HCT116 (cell line): ENCODE results near the gene ANKRD40CL. TPM values are rescaled to one million over a fixed set of nuclear protein-coding genes. Genes with fewer than 3 reads are reported as not detected.

ENCODE experiments used
- ATAC-seq: fragments of 200-7000 bp; cut with Tn5 transposase; 2 replicates; pipeline ENCODE4 v1.9.1; 2020; ENCODE audit warnings: mild to moderate bottlenecking, moderate library complexity
- BruUV-seq: library from RNA; stranded (reverse); fragments of 400-500 nt; replicated peaks from 2 replicates; lab custom pipeline; 2021; lab: Mats Ljungman, UMichigan
- CTCF ChIA-PET: fragments of 300-600 bp; sonication (Branson Sonifier 250); formaldehyde crosslinking; loops from one replicate; lab custom pipeline; 2021; ENCODE audit warnings: antibody characterized with exemption; lab: Charles Lee
- POLR2A ChIA-PET: fragments of 300-600, 350-600 bp; sonication (Branson Sonifier 250); formaldehyde crosslinking; loops from one replicate; lab custom pipeline; 2021; ENCODE audit warnings: antibody characterized with exemption; lab: Charles Lee
- RAD21 ChIA-PET, 2 experiments: fragments of 300-600 bp; sonication (Branson Sonifier 250); formaldehyde crosslinking; loops; one replicate each; lab custom pipeline; 2023; ENCODE audit warnings: low total read pairs in 2 of 2; ENCODE audit not compliant: uncharacterized antibody in 2 of 2, unreplicated experiment in 2 of 2, low non-redundant PET in 1 of 2; lab: Charles Lee
- DNase-seq: peaks from one replicate; pipeline ENCODE4 v3.0.0-alpha.2; 2010; ENCODE audit warnings: low read depth, low spot score
- H2AFZ ChIP-seq: fragments of 200-600 bp; shearing (Covaris generic), sonication (generic); 2 replicates; pipeline ENCODE4 v1.6.1; 2017; ENCODE audit warnings: low read depth, mixed run types, mixed read lengths, antibody characterized with exemption, low read length; ENCODE audit not compliant: poor library complexity, severe bottlenecking
- H3K27ac ChIP-seq: 2 replicates; pipeline ENCODE4 v1.5.1; 2012; ENCODE audit warnings: low read depth, low read length
- H3K27me3 ChIP-seq: fragments of 200-600 bp; sonication (generic); 2 replicates; pipeline ENCODE4 v1.6.1; 2016; ENCODE audit warnings: mixed run types, low read length, mixed read lengths; ENCODE audit not compliant: insufficient read depth
- H3K36me3 ChIP-seq, 2 experiments: fragments of 200-500 bp in 1 of 2; fragments of 200-600 bp in 1 of 2; sonication (Bioruptor generic) in 1 of 2; sonication (generic) in 1 of 2; 2 replicates each; pipeline versions ENCODE4 v1.5.1 to v1.6.1; 2014 to 2016; ENCODE audit warnings: low read length in 2 of 2, inconsistent platforms in 1 of 2, mixed read lengths in 1 of 2, mixed run types in 1 of 2; ENCODE audit not compliant: insufficient read depth in 2 of 2, control insufficient read depth in 1 of 2
- H3K4me1 ChIP-seq, 2 experiments: fragments of 200-600 bp in 1 of 2; sonication (generic) in 1 of 2; 2 replicates each; pipeline versions ENCODE4 v1.5.1 to v1.6.1; 2012 to 2017; ENCODE audit warnings: low read length in 2 of 2, inconsistent platforms in 1 of 2, mild to moderate bottlenecking in 1 of 2, mixed read lengths in 1 of 2, mixed run types in 1 of 2, moderate library complexity in 1 of 2; ENCODE audit not compliant: insufficient read depth in 2 of 2, control insufficient read depth in 1 of 2
- H3K4me2 ChIP-seq: fragments of 200-600 bp; sonication (generic); 2 replicates; pipeline ENCODE4 v1.6.1; 2017; ENCODE audit warnings: mixed run types, low read length, mixed read lengths
- H3K4me3 ChIP-seq, 2 experiments: fragments of 200-600 bp in 1 of 2; sonication (generic) in 1 of 2; replicated peaks in 1 of 2; 2 replicates each; pipeline ENCODE4 v1.5.1; 2011 to 2016; ENCODE audit warnings: low read length in 2 of 2, control low read depth in 1 of 2, low read depth in 1 of 2, mild to moderate bottlenecking in 1 of 2, mixed read lengths in 1 of 2, mixed run types in 1 of 2
- H3K79me2 ChIP-seq: fragments of 200-600 bp; sonication (generic); 2 replicates; pipeline ENCODE4 v1.6.1; 2017; ENCODE audit warnings: mild to moderate bottlenecking, mixed run types, low read length, moderate library complexity, mixed read lengths; ENCODE audit not compliant: insufficient read depth
- H3K9ac ChIP-seq: fragments of 200-600 bp; sonication (generic); 2 replicates; pipeline ENCODE4 v1.6.1; 2016; ENCODE audit warnings: low read length, mixed read lengths
- H3K9me2 ChIP-seq: fragments of 200-600 bp; sonication (generic), shearing (Covaris generic); 2 replicates; pipeline ENCODE4 v1.6.1; 2017; ENCODE audit warnings: mixed run types, mild to moderate bottlenecking, moderate library complexity; ENCODE audit not compliant: insufficient read depth
- H3K9me3 ChIP-seq, 2 experiments: fragments of 200-500 bp in 1 of 2; fragments of 200-600 bp in 1 of 2; sonication (Bioruptor generic) in 1 of 2; sonication (generic) in 1 of 2; 2 replicates each; pipeline ENCODE4 v1.6.1; 2014 to 2017; ENCODE audit warnings: low read length in 2 of 2, mixed read lengths in 2 of 2, inconsistent platforms in 1 of 2, low read depth in 1 of 2, mild to moderate bottlenecking in 1 of 2, mixed run types in 1 of 2, moderate library complexity in 1 of 2; ENCODE audit not compliant: control insufficient read depth in 1 of 2, insufficient read depth in 1 of 2
- H4K20me1 ChIP-seq: fragments of 200-600 bp; sonication (generic), shearing (Covaris generic); 2 replicates; pipeline ENCODE4 v1.6.1; 2017; ENCODE audit warnings: mixed run types, mild to moderate bottlenecking, moderate library complexity; ENCODE audit not compliant: insufficient read depth
- CTCF ChIP-seq, 3 experiments: fragments of 200-600 bp in 1 of 3; sonication (generic) in 1 of 3; IDR thresholded peaks in 2 of 3; conservative IDR thresholded peaks in 1 of 3; 2 replicates each; pipeline ENCODE4 v1.5.1; 2012 to 2017; ENCODE audit warnings: low read depth in 2 of 3, low read length in 2 of 3, antibody characterized with exemption in 1 of 3, borderline replicate concordance in 1 of 3, control low read depth in 1 of 3, mild to moderate bottlenecking in 1 of 3, mixed read lengths in 1 of 3, mixed run types in 1 of 3, moderate library complexity in 1 of 3; ENCODE audit not compliant: insufficient read depth in 1 of 3
- ELF1 ChIP-seq: IDR thresholded peaks from 2 replicates; pipeline ENCODE4 v1.6.1; 2012; ENCODE audit warnings: low read depth, borderline replicate concordance
- EZH2phosphoT487 ChIP-seq: fragments of 200-600 bp; IDR thresholded peaks from 2 replicates; pipeline ENCODE4 v1.6.1; 2018; ENCODE audit warnings: antibody characterized with exemption, borderline replicate concordance
- FOSL1 ChIP-seq: IDR thresholded peaks from 2 replicates; pipeline ENCODE4 v1.6.1; 2012; ENCODE audit warnings: low read depth
- SP1 ChIP-seq: IDR thresholded peaks from 2 replicates; pipeline ENCODE4 v1.6.1; 2012; ENCODE audit warnings: low read depth
- SRF ChIP-seq: IDR thresholded peaks from 2 replicates; pipeline ENCODE4 v1.6.1; 2012; ENCODE audit warnings: low read depth
- ZNF274 ChIP-seq: fragments of 200-500 bp; sonication (Bioruptor generic); IDR thresholded peaks from 2 replicates; pipeline ENCODE4 v1.6.1; 2014; ENCODE audit warnings: mild to moderate bottlenecking, low read depth, low read length, inconsistent platforms
- intact Hi-C: fragments of 100-400 bp; cut with micrococcal nuclease; formaldehyde crosslinking; loops from 2 replicates; pipeline ENCODE4 v1.10.0; 2022
- total RNA-seq: library from RNA; stranded (reverse); gene quantifications from one replicate; pipeline ENCODE4 v1.2.1, GENCODE V29; 2021; ENCODE audit not compliant: unreplicated experiment
- TF ChIP-seq, protein P1 (sequence below): IDR thresholded peaks from 2 replicates; pipeline ENCODE4 v1.6.1; 2012

The ANKRD40CL gene
- total RNA-seq, 1 experiment from 2014 or later = 0.57 TPM

DNA sequence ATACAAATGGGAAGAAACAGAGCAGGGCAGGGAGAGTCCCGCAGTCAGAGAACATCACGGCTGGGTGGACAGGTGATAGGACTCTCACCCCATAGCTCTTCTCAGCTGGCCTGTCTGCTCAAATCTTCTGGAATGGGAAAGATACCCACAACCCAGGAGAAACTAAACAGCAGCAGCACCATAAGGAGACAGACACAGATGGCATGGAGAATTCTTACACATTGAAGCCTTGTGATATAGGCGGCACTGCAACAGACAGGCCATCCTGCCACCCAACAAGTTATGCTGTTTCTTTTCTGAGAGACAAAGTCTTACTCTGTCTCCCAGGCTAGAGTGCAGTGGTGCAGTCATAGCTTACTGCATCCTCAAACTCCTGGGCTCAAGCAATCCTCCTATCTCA, 8.6 kb upstream of the ANKRD40CL start:
- Histone ChIP-seq H3K9me3 (no peaks in the 10 kb centered on the region), H3K4me2 (no peak overlapping the region), H2AFZ (no peak overlapping the region), H3K9me2 (no peaks in the 10 kb centered on the region), H3K36me3 (no peaks in the 10 kb centered on the region), H3K79me2 (no peaks in the 10 kb centered on the region), H3K9ac (no peak overlapping the region), H4K20me1 (no peaks in the 10 kb centered on the region), H3K4me3 (no peak overlapping the region), H3K4me1 (no peaks in the 10 kb centered on the region), H3K27me3 (no peaks in the 10 kb centered on the region), H3K27ac (no peak overlapping the region)
- no peak for ATAC-seq
- BruUV-seq = no TSS peak
- RAD21 ChIA-PET = no interaction called here
- CTCF ChIA-PET = no interaction called here
- intact Hi-C loops = no loop called here
- DNase-seq = no peak
- TF ChIP-seq SRF (no peak), ZNF274 (no peak), SP1 (no peak), ELF1 (no peak), FOSL1 (no peak), EZH2phosphoT487 (no peak)
- TF ChIP-seq, protein P1, sequence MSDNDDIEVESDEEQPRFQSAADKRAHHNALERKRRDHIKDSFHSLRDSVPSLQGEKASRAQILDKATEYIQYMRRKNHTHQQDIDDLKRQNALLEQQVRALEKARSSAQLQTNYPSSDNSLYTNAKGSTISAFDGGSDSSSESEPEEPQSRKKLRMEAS = no peak
- POLR2A ChIA-PET = no interaction called here

DNA sequence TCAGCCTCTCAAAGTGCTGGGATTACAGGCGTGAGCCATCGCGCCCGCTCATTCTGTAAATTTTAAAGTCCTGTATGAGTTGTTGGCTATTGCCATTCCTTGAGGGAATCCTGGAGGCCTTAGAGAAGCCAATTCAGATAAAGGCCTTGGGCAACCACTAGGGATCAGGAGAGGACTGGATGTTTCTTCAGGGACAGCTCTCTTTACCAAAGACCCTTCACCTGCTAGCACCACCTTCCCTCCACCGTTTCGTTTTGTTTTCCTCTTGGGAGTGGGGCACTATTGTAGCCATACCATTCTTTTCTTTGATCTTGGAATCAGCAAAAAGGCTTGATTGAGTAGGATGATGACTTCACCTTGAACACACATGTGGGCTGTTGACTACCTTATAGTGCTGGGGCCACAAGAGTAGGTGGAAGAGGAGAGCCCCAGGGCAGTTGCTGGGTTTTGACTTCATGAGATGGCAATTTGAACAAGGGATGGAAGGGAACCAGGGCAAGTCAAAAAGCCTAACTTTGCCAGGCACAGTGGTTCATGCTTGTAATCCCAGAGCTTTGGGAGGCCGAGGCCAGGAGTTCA, 7.0 kb upstream of the ANKRD40CL start:
- DNase-seq (no peak), ATAC-seq (0 out of 2 replicates have a peak, but pooled peaks have one; percentile 52)
- H3K36me3 ChIP-seq = no peaks in the 10 kb centered on the region
- no peaks in the 10 kb centered on the region for H3K27me3 ChIP-seq
- ChIA-PET POLR2A (no interaction called here), CTCF (interaction anchor here (2.1 kb wide), 1 partner anchor 9 kb away, joined by 10 read pairs; no protein-coding TSS in a partner anchor), RAD21 (interaction anchor here in 1 of 2 experiments (1.2 kb wide), 1 partner anchor 9 kb away, joined by 3 read pairs; no protein-coding TSS in a partner anchor)
- intact Hi-C loops = no loop called here
- BruUV-seq = no TSS peak
- no peak overlapping the region for H2AFZ ChIP-seq
- H3K4me3 ChIP-seq = no peak overlapping the region
- H3K4me1 ChIP-seq = no peaks in the 10 kb centered on the region
- H3K9ac ChIP-seq = no peak overlapping the region
- no peaks in the 10 kb centered on the region for H3K9me2 ChIP-seq
- no peak overlapping the region for H3K4me2 ChIP-seq
- H3K79me2 ChIP-seq = no peaks in the 10 kb centered on the region
- no peaks in the 10 kb centered on the region for H4K20me1 ChIP-seq
- no peaks in the 10 kb centered on the region for H3K9me3 ChIP-seq
- no peak overlapping the region for H3K27ac ChIP-seq
- TF ChIP-seq, protein P1 = no peak
- TF ChIP-seq CTCF (IDR thresholded peaks at IDR 0.05 in 2 of 3, conservative IDR thresholded peaks at IDR 0.05 in 1 of 3; ENCODE audit: borderline replicate concordance in 1 of 3, insufficient read depth in 1 of 3, low read depth in 2 of 3, low read length in 2 of 3) = 0 out of 6 replicates have a peak, but pooled peaks of 1 of the 3 experiments have one; percentile 19
- TF ChIP-seq, all 23 proteins: peak for 1
